BJ (cell line): ENCODE results near the gene LEMD2. TPM values are rescaled to one million over a fixed set of nuclear protein-coding genes. Genes with fewer than 3 reads are reported as not detected.

Experiments
- CTCF ChIA-PET: fragments of 350-600 bp; formaldehyde crosslinking; extraction: SDS; loops from one replicate; lab custom pipeline; 2021; ENCODE audit warnings: antibody characterized with exemption, inconsistent platforms; lab: Yijun Ruan, JAX
- POLR2A ChIA-PET: fragments of 300-600 bp; sonication (Branson Sonifier 250); formaldehyde crosslinking; extraction: SDS; loops from one replicate; lab custom pipeline; 2021; ENCODE audit warnings: antibody characterized with exemption; lab: Charles Lee
- DNase-seq: peaks from one replicate; pipeline ENCODE4 v3.0.0-alpha.2; 2011; ENCODE audit warnings: low read depth
- H3K27me3 ChIP-seq: 2 replicates; pipeline ENCODE4 v1.6.0; 2011; ENCODE audit warnings: low read length; ENCODE audit not compliant: control insufficient read depth, insufficient read depth
- H3K36me3 ChIP-seq: 2 replicates; pipeline ENCODE4 v1.5.1; 2011; ENCODE audit warnings: low read length; ENCODE audit not compliant: control insufficient read depth, insufficient read depth
- H3K4me3 ChIP-seq: 2 replicates; pipeline ENCODE4 v1.5.1; 2011; ENCODE audit warnings: low read depth, mild to moderate bottlenecking, control low read depth, low read length
- polyA plus RNA-seq: library from polyadenylated mRNA; depleted of rRNA; stranded (reverse); fragments of >200 nt; gene quantifications from 2 replicates; pipeline ENCODE4 v1.2.3, GENCODE V29; 2011; rRNA removed
- TF ChIP-seq, protein P1 (sequence below): IDR thresholded peaks from 2 replicates; pipeline ENCODE4 v1.5.1; 2011; ENCODE audit warnings: low read depth, mild to moderate bottlenecking, control low read depth, inconsistent platforms, low read length, moderate library complexity; ENCODE audit not compliant: insufficient read depth

The LEMD2 gene
- polyA plus RNA-seq, 1 experiment: 59.8 TPM

DNA sequence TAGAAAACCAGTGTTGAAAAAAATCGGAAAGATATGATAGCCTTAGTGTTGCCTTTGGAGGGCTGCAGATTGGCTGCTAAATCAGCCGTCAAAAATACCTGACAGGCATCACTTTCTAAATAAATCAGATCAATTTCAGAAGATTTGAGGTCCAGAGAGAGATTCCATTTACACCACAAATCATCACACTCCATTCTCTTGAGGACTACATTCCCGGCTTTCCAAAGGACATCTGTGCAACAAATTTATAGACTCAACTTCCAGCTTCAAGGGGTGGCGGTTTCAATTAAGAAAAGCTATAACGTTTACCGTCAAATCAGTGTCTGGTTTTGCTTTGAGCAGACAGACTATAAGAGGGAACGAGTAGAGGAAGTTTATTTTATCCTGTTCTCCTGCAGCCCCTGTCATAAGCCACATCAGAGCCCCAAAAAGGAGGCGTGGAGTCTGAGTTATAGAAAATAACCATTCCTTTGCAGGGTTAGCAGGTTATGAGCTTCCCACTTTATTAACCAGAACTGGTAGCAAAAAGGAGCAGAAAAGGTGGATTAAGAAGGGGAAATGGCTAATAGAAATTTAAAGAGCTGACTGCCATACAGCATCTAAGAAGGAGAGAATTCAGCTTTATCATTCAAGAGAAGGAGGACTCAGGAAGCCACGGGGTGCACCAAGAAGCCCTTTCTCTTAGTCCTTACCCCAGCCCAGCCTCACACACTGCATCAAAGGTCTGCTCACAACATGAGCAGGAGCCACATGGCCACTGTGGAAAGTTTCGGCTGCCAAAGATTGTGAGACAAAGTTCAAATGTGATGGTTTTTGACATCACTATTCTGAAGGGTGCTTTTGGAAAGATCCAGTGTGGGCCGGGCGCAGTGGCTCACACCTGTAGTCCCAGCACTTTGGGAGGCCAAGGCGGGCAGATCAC lies 64.6 kb downstream of the LEMD2 start:
- ChIA-PET CTCF (interaction anchor here (1.2 to 3.4 kb wide), 3 partner anchors 20 to 134 kb away, joined by 3 to 14 read pairs (median 5); no protein-coding TSS in a partner anchor), POLR2A (no interaction called here)
- Histone ChIP-seq H3K27me3 (peaks cover 21% of the 10 kb centered on the region), H3K36me3 (no peaks in the 10 kb centered on the region), H3K4me3 (no peak overlapping the region)
- no peak for DNase-seq
- TF ChIP-seq, protein P1, sequence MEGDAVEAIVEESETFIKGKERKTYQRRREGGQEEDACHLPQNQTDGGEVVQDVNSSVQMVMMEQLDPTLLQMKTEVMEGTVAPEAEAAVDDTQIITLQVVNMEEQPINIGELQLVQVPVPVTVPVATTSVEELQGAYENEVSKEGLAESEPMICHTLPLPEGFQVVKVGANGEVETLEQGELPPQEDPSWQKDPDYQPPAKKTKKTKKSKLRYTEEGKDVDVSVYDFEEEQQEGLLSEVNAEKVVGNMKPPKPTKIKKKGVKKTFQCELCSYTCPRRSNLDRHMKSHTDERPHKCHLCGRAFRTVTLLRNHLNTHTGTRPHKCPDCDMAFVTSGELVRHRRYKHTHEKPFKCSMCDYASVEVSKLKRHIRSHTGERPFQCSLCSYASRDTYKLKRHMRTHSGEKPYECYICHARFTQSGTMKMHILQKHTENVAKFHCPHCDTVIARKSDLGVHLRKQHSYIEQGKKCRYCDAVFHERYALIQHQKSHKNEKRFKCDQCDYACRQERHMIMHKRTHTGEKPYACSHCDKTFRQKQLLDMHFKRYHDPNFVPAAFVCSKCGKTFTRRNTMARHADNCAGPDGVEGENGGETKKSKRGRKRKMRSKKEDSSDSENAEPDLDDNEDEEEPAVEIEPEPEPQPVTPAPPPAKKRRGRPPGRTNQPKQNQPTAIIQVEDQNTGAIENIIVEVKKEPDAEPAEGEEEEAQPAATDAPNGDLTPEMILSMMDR: no peak

DNA sequence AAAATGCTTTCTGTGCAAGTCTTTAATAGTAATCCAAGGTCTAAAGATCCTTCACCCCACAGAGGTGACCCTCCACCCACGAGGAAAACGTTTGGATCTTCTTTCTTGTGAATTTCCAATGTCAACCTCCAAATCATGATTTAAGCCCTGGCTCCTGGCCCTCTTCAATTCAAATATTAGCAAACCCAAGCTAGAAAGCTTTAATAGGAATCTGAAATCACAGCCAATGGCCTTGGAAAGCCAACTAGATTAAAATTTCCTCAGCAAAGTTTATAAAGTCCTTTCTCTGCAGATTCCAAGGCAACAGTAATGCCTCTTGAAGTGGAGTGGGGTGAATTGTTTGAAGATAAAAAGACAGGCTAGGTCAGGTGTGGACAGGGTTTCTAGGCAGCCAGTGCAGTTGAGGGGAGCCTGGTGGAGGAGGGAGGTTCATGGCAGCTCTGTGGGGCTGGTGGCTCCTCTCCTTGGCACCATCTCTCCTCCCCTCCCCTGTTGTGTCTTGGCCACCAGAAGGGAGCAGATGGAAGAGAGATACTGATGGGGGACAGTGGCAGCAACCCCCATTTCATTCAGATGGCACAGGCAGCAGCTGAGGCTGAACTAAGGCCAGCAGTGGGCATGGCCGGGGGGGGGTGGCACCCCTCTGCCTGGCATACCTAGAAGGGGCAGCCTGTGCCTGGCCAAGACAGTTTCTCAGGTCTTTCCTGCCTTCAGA lies 65.4 kb downstream of the LEMD2 start:
- no peaks in the 10 kb centered on the region for H3K36me3 ChIP-seq
- POLR2A ChIA-PET: no interaction called here
- TF ChIP-seq, protein P1: no peak
- no peak for DNase-seq
- CTCF ChIA-PET: interaction anchor here (1.0 to 3.4 kb wide), 6 partner anchors 12 to 440 kb away, joined by 3 to 14 read pairs (median 5); partner anchors contain the start of gene UQCC2
- H3K4me3 ChIP-seq: no peak overlapping the region
- H3K27me3 ChIP-seq: peaks cover 22% of the 10 kb centered on the region

DNA sequence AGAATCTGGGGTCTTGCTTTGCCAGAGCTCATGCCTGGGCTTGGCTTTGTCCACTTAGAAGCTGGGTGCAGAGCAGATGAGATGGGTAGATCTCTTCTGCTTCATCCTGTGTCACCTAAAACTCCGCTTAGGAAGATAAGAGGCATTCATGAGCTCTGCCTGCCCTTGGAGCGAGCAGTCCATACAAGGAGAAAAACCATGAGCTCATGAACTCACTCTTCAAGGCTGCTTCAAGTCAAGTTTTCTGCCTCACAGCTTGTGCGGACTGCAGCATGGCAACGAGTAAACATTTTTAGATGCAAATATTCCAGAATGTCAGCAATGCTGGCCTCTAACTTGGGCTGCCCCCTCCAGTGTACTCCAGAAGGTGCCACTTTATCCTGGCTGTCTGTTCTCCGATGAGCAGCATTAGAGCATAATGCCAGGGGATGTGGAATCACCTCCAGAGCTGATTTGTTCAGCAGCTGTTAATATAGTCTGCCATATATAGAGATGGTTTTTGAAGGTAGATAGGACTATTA lies 66.8 kb downstream of the LEMD2 start:
- no peak for DNase-seq
- no peaks in the 10 kb centered on the region for H3K36me3 ChIP-seq
- H3K4me3 ChIP-seq: no peak overlapping the region
- TF ChIP-seq, protein P1: no peak
- peaks cover 22% of the 10 kb centered on the region for H3K27me3 ChIP-seq
- ChIA-PET POLR2A (interaction anchor here (0.7 kb wide), 1 partner anchor 97 kb away, joined by 3 read pairs; no protein-coding TSS in a partner anchor), CTCF (interaction anchor here (1.1 to 3.4 kb wide), 7 partner anchors 10 to 305 kb away, joined by 4 to 14 read pairs (median 4); partner anchors contain the start of gene UQCC2)

DNA sequence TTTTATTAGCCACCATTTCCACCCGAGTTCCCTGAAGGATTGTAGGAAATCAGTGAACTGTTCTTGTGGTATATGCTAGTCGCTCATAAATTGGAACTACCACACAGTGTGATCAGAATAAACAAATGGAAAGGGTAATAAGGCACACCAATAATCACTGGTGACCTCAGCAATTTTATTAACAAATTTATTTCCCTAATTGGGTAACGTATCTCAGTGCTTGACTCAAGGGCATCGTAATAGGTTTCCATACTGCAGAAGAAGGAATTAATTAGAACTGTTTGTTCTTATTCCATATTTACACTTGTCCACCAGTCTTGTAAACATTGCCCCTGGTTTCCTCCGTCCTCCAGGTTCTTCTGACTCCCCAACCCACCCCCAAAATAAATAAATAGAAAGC lies 67.4 kb downstream of the LEMD2 start:
- H3K27me3 ChIP-seq: peaks cover 20% of the 10 kb centered on the region
- H3K4me3 ChIP-seq: no peak overlapping the region
- ChIA-PET CTCF (interaction anchor here (1.1 to 3.4 kb wide), 5 partner anchors 10 to 47 kb away, joined by 4 to 14 read pairs (median 4); partner anchors contain the start of gene UQCC2), POLR2A (interaction anchor here (0.7 kb wide), 1 partner anchor 96 kb away, joined by 3 read pairs; no protein-coding TSS in a partner anchor)
- DNase-seq: no peak
- TF ChIP-seq, protein P1: no peak
- H3K36me3 ChIP-seq: no peaks in the 10 kb centered on the region

Other genes starting within 250 kb of the LEMD2 start
- gene BAK1, start 208.9 kb downstream of the LEMD2 start, polyA plus RNA-seq: 16.6 and 24.5 TPM in 2 replicates
- gene ITPR3, start 167.8 kb downstream of the LEMD2 start, polyA plus RNA-seq: 8.6 and 16.6 TPM in 2 replicates
- gene UQCC2, start 77.4 kb downstream of the LEMD2 start, polyA plus RNA-seq: 51.7 and 66.5 TPM in 2 replicates
- gene IP6K3, start 42.2 kb downstream of the LEMD2 start, polyA plus RNA-seq: 0.58 and 0.75 TPM in 2 replicates
- not detected in 2 replicates for gene MLN, start 14.9 kb upstream of the LEMD2 start, polyA plus RNA-seq